Measurements from ENCODE around the gene MAG.
A peak's percentile ranks its signal among the peaks of the same experiment; 100 is the strongest.

The MAG gene

GRCh38 chr19:35269438-35270117 lies 22.4 kb upstream of the MAG start:
- DNase-seq (ENCODE audit: low read depth) = peak; percentile 85
- TF ChIP-seq CTCF (IDR thresholded peaks at IDR 0.05; ENCODE audit: insufficient read depth, low read depth, low read length, missing control alignments) = peak; percentile 55
- peak overlapping the region; percentile 41 for H3K4me3 ChIP-seq (ENCODE audit: low read length)

- DNase-seq (ENCODE audit: low read depth) = no peak
- TF ChIP-seq CTCF (IDR thresholded peaks at IDR 0.05; ENCODE audit: insufficient read depth, low read depth, low read length, missing control alignments) = no peak
- H3K4me3 ChIP-seq (ENCODE audit: low read length) = no peak overlapping the region
Measured at GRCh38 chr19:35270381-35270811, 21.6 kb upstream of the MAG start.

- no peak for TF ChIP-seq CTCF (IDR thresholded peaks at IDR 0.05; ENCODE audit: insufficient read depth, low read depth, low read length, missing control alignments)
- no peak overlapping the region for H3K4me3 ChIP-seq (ENCODE audit: low read length)
- no peak for DNase-seq (ENCODE audit: low read depth)
Measured at GRCh38 chr19:35271546-35271945, 20.4 kb upstream of the MAG start.

- no peak for DNase-seq (ENCODE audit: low read depth)
- no peak overlapping the region for H3K4me3 ChIP-seq (ENCODE audit: low read length)
- TF ChIP-seq CTCF (IDR thresholded peaks at IDR 0.05; ENCODE audit: insufficient read depth, low read depth, low read length, missing control alignments) = no peak
Measured at GRCh38 chr19:35272122-35272719, 19.7 kb upstream of the MAG start.

- TF ChIP-seq CTCF (IDR thresholded peaks at IDR 0.05; ENCODE audit: insufficient read depth, low read depth, low read length, missing control alignments) = no peak
- no peak overlapping the region for H3K4me3 ChIP-seq (ENCODE audit: low read length)
- no peak for DNase-seq (ENCODE audit: low read depth)
Measured at GRCh38 chr19:35272954-35273649, 18.9 kb upstream of the MAG start.

- TF ChIP-seq CTCF (IDR thresholded peaks at IDR 0.05; ENCODE audit: insufficient read depth, low read depth, low read length, missing control alignments) = no peak
Measured at GRCh38 chr19:35273686-35274259, 18.2 kb upstream of the MAG start.

More at GRCh38 chr19:35273686-35274259, 18.2 kb upstream of the MAG start:
- DNase-seq (ENCODE audit: low read depth) = no peak
- H3K4me3 ChIP-seq (ENCODE audit: low read length) = no peak overlapping the region

Measured in epithelial cell of esophagus (primary cell).